PC-3 (cell line): ENCODE results near the gene CTDNEP1.

Experiments used
- EZH2 ChIP-seq: fragments of 300-600 bp; sonication (generic); IDR thresholded peaks from one replicate; pipeline ENCODE4 v1.6.1; 2017; ENCODE audit warnings: antibody characterized with exemption, mild to moderate bottlenecking, low read length; ENCODE audit not compliant: unreplicated experiment
- TF ChIP-seq, protein P1 (sequence below): fragments of 300-600 bp; sonication (generic); conservative IDR thresholded peaks from 2 replicates; pipeline ENCODE4 v1.5.1; 2017; ENCODE audit warnings: antibody characterized with exemption, low read depth, mild to moderate bottlenecking, low read length

DNA sequence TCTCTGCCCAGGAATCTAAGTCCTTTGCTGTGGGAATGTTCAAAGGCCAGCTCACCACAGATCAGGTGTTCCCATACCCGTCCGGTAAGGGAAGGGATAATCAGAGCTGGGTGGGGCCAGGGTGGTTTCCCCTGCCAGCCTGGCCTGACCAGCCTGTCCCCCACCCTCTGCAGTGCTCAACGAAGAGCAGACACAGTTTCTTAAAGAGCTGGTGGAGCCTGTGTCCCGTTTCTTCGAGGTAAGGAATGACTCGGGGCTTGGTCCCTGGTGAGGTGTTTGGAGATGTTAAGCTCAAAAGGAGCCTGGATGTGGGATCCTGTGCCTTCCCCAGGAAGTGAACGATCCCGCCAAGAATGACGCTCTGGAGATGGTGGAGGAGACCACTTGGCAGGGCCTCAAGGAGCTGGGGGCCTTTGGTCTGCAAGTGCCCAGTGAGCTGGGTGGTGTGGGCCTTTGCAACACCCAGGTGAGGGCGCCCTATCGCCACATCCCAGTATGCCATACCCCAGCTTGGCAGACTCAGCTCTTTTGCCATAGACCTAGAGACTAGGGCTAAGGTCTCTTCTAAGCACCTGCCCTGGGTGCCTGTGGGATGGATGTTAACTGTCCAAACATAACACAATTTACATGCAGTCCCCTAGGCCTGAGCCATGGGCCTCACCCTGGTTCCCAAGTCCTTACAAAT is 30.8 kb downstream of the CTDNEP1 start:
- TF ChIP-seq EZH2, result no peak
- TF ChIP-seq, protein P1, sequence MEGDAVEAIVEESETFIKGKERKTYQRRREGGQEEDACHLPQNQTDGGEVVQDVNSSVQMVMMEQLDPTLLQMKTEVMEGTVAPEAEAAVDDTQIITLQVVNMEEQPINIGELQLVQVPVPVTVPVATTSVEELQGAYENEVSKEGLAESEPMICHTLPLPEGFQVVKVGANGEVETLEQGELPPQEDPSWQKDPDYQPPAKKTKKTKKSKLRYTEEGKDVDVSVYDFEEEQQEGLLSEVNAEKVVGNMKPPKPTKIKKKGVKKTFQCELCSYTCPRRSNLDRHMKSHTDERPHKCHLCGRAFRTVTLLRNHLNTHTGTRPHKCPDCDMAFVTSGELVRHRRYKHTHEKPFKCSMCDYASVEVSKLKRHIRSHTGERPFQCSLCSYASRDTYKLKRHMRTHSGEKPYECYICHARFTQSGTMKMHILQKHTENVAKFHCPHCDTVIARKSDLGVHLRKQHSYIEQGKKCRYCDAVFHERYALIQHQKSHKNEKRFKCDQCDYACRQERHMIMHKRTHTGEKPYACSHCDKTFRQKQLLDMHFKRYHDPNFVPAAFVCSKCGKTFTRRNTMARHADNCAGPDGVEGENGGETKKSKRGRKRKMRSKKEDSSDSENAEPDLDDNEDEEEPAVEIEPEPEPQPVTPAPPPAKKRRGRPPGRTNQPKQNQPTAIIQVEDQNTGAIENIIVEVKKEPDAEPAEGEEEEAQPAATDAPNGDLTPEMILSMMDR, result peak; percentile 60
